Fibroblast of villous mesenchyme (primary cell): ENCODE measurements around the gene SC5D. TPM values are rescaled to one million over a fixed set of nuclear protein-coding genes. Genes with fewer than 3 reads are reported as not detected.

Experiments
- DNase-seq: peaks from one replicate; pipeline ENCODE4 v3.0.0-alpha.2; 2010; ENCODE audit warnings: low read depth
- H3K4me3 ChIP-seq: 2 replicates; pipeline ENCODE4 v1.5.1; 2011; ENCODE audit warnings: low read depth, mild to moderate bottlenecking, low read length
- CTCF ChIP-seq: IDR thresholded peaks from 2 replicates; pipeline ENCODE4 v1.5.1; 2012; ENCODE audit warnings: low read depth, mild to moderate bottlenecking, low read length; ENCODE audit not compliant: insufficient read depth
- total RNA-seq: library from RNA; depleted of rRNA; stranded (reverse); fragments of >200 nt; gene quantifications from 2 replicates; pipeline ENCODE4 v1.2.3, GENCODE V29; 2012

Gene SC5D
- total RNA-seq, 1 donor = 66.9 TPM

GRCh38 chr11:121299417-121299816 is 6.8 kb downstream of the SC5D start:
- no peak overlapping the region for H3K4me3 ChIP-seq
- DNase-seq = no peak
- TF ChIP-seq CTCF = no peak

- peak; percentile 17 for DNase-seq
- no peak overlapping the region for H3K4me3 ChIP-seq
- no peak for TF ChIP-seq CTCF
These were observed 7.9 kb downstream of the SC5D start for GRCh38 chr11:121300313-121300971.

GRCh38 chr11:121300972-121301699 is 8.6 kb downstream of the SC5D start:
- no peak overlapping the region for H3K4me3 ChIP-seq
- no peak for TF ChIP-seq CTCF
- DNase-seq = peak; percentile 16

- no peak for TF ChIP-seq CTCF
- no peak overlapping the region for H3K4me3 ChIP-seq
- DNase-seq = no peak
These were observed 12.2 kb downstream of the SC5D start for GRCh38 chr11:121304759-121305158.

GRCh38 chr11:121308816-121309215 is 16.2 kb downstream of the SC5D start:
- no peak for TF ChIP-seq CTCF
- H3K4me3 ChIP-seq = no peak overlapping the region
- DNase-seq = no peak

GRCh38 chr11:121309688-121310087 is 17.1 kb downstream of the SC5D start:
- no peak for TF ChIP-seq CTCF
- no peak for DNase-seq
- no peak overlapping the region for H3K4me3 ChIP-seq
